Ramos (cell line): ENCODE measurements around the gene NTF4.
"Not testable (repeated sequence)": the region's sequence is repeated elsewhere in the genome, so short reads cannot be mapped to it uniquely, and the experiment has no call there.

Experiments used
- in situ Hi-C: fragments of 300-500 bp; cut with MboI; formaldehyde crosslinking; loops from one replicate; pipeline ENCODE4 v1.14.3; 2022; ENCODE audit warnings: low sequenced_read_pairs; ENCODE audit not compliant: unreplicated experiment

The NTF4 gene

GRCh38 chr19:49025088-49025487, 39.5 kb downstream of the NTF4 start:
- in situ Hi-C loops = not testable (repeated sequence)

DNA sequence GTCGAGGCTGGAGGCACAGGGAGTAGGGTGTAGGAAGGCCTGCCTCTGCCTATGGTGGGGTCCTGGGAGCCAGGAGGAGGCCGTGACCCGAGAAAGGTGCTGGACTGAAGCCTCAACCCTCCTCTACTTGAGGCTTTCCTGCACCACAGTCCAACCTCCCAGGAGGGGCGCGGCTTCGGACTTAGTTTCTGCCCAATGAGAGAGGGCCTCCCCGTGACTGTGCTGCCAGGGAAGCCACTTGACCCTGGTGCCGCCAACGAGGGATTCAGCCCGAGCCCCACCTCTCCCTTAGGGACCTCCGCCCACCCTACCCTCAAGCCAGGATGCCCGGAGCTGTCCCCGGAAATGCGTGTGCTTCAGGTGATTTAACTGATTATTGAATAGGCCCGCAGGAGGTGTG, 40.4 kb downstream of the NTF4 start, which contains the start of gene CGB3:
Gene CGB3 (minus strand): TSS at position 101 of the 400 bp plus-strand sequence. CDS start 362 bp downstream, outside the sequence.
- in situ Hi-C loops = not testable (repeated sequence)

DNA sequence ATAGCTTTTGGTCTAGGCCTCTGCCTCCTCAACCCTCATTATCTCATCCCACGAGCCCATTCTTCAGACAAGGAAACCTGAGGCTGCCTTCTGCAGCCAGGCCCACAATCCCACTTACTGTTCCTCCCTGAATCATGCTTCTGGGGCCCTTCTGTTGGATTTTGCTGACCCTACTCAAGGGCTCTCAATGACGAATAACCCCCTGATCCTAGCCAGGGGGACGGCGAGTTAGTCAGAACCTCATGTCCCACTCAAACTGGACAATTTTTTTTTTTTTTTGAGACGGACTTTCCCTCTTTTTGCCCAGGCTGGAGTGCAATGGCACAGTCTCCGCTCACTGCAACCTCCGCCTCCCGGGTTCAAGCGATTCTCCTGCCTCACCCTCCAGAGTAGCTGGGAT, 42.5 kb downstream of the NTF4 start:
- in situ Hi-C loops = no loop called here

DNA sequence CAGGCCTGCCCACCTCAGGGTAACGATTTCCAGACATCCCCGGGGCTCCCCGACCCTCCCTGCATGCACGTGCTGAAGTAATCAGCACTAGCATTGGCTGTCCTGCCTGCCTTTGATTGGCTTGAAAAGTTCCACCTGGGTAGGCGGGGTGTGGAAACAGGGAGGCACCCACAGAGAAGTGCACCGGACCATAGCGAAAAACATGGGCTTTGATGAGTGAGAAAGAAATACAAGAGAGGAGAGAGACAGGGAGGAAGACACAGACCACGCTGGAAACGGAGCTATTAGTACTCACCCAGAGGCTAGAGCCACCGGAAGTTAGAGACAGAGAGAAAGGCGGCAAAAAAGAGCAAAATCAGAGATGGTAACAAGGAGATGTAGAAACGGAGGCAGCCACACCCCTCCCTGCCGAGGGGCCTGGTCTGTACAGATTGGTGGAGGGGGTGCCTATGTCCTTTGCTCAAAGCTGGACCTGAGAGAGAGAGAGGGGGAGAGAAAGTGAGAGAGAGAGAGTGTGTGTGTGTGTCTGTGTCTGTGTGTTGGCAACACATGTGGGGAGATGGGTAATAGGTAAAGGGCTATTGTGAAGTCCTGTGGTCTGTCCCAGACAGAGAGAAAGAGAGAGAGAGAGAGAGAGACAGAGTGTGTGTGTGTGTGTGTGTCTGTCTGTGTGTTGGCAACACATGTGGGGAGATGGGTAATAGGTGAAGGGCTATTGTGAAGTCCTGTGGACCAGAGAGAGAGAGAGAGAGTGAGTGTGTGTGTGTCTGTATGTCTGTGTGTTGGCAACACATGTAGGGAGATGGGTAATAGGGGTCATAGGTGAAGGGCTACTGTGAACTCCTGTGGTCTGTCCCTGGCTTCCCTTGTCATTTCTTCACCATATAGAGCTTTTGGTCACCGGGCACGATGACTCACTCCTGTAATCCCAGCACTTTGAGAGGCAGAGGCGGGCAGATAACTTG, 43.4 kb downstream of the NTF4 start:
- in situ Hi-C loops = no loop called here

- in situ Hi-C loops = no loop called here
Measured at GRCh38 chr19:49020342-49020741, 44.3 kb downstream of the NTF4 start.

- in situ Hi-C loops = no loop called here
Measured at GRCh38 chr19:49019242-49019932, 45.2 kb downstream of the NTF4 start.

DNA sequence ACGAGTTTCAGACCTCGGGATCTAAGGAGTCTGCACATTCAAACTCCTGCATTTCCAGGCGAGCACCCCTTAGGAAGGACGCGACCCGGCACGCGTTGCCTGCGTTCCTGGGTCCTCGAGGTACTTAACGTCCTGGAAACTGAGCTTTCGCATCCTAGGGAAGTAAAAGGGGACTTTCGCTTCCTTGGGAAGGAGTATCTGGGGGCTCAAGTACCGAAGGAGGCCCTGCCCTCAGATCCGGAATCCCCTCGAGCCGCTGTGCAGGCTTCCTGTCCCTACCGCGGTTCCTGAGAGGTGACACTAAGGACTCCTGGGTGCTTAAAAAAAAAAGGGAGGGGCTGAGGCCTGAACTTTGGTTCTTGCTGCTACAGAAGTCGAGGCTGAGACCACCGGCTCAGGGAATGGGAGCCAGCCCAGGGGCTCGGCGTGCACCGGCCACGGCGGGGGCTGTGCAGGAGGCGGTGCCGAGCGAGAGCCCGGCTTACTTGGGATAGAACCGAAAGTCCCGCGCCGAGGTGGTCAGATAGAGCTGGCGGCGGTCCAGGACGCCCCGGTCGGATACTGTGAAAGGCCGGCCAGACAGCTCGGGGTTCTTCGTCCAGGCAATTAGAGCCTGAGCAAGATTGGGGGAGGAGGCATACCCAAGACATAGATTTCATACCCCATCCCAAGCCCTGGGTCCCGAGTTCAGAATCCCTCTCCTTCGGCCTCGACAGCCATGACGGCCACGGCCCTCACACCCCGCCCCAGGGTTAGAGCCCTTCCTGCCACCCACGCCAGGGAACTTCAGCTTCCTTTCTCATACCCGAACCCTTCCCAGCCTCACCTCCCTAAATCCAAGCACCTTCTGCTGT, 46.0 kb downstream of the NTF4 start:
- in situ Hi-C loops = not testable (repeated sequence)

DNA sequence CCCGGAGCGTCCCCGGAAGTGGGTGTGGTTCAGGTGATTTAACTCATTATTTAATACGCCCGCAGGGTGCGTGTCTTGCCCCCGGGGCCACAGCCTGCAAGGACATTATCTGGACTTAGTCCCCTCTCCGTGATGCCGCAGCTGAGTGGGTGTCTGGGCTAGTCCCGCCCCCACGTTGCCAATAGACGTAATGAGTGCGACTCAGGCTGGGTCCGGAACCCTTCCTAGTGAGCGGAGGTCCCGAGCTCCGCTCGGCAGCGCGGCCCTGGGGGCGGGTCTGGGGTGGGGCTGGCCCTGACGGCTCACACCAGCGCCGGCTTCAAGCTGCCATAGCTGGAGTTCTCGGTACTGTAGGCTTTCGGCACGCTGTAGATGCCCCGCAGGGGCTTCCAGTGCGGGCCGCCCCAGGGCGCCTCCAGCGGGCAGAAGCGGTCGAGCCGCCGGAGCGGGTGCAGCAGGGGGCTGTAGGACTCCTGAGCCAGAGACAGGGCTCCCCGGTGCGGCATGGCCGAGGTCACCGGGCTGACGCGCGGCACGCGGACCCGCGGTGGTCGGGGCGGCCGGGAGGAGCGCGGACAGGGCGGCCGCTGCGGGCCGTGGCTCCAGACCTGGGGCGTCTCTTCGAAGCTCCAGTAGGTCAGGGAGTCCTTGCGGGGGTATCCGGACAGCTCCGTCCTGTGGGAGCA, 46.8 kb downstream of the NTF4 start:
- in situ Hi-C loops = no loop called here

- in situ Hi-C loops = no loop called here
Measured at GRCh38 chr19:49017041-49017665, 47.5 kb downstream of the NTF4 start, which contains the start of gene LHB. Gene LHB, minus strand, starts transcription at chr19:49017091. Its CDS starts 10 bp downstream, at chr19:49017081.

GRCh38 chr19:49016067-49016839, 48.4 kb downstream of the NTF4 start:
- in situ Hi-C loops = no loop called here

GRCh38 chr19:49014870-49015255, 49.8 kb downstream of the NTF4 start:
- in situ Hi-C loops = no loop called here

DNA sequence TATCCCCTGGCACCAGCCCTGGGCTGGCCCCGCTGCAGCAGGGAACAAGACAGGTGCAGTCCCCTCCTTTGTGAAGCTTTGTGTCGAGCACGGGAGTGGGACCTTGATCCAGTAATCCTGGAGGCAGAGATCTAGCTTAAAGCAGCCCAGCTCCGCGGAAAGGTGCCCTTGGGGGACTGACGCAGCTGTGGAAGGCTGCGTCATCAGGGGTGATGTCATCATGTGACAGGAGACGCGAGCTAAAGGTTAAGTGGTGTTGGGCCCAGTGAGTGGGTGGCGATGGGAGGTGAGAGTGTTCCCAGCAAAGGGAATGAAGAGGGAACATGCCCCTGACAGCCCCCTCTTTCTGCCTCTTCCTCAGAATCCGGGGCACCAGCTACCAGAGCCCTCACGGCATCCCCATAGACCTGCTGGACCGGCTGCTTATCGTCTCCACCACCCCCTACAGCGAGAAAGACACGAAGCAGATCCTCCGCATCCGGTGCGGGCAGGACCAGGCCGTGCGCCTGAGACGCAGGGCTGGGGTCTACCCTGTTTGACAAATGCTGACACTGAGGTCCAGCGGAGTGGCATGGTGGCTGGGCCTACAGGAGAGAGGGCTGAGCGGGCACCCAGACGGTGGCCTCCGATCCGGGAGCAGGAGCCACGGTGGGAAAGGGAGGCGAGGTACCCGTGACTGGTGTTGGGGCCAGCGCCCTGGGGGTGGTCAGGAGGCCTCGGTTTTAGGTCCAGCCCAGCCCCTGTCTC, 50.3 kb downstream of the NTF4 start:
- in situ Hi-C loops = no loop called here

GRCh38 chr19:49011194-49011593, 53.4 kb downstream of the NTF4 start:
- in situ Hi-C loops = no loop called here
